GM23338 (cell line): Measurements from ENCODE around the gene LMBR1.
"Not testable (repeated sequence)": the region's sequence is repeated elsewhere in the genome, so short reads cannot be mapped to it uniquely, and the experiment has no call there.

ENCODE experiments used
- EZH2 ChIP-seq: fragments of 200-600 bp; sonication (generic); IDR thresholded peaks from one replicate; pipeline ENCODE4 v1.8.0; 2017; ENCODE audit warnings: antibody characterized with exemption, mild to moderate bottlenecking, low read depth; ENCODE audit not compliant: unreplicated experiment
- EZH2phosphoT487 ChIP-seq: fragments of 200-600 bp; sonication (generic); IDR thresholded peaks from one replicate; pipeline ENCODE4 v1.8.1; 2018; ENCODE audit warnings: antibody characterized with exemption; ENCODE audit not compliant: unreplicated experiment
- JUNB ChIP-seq: IDR thresholded peaks from one replicate; pipeline ENCODE4 v1.6.1; 2016; ENCODE audit warnings: antibody characterized with exemption; ENCODE audit not compliant: unreplicated experiment
- POLR2AphosphoS5 ChIP-seq: IDR thresholded peaks from 2 replicates; pipeline ENCODE4 v1.6.1; 2016; ENCODE audit warnings: antibody characterized with exemption, low read depth
- TF ChIP-seq, protein P1 (sequence below), 2 experiments: fragments of 200-600 bp in 1 of 2; sonication (generic) in 1 of 2; conservative IDR thresholded peaks; 2 replicates each; pipeline versions ENCODE4 v1.5.1 to v1.6.1; 2016 to 2017; ENCODE audit warnings: antibody characterized with exemption in 2 of 2, low read depth in 2 of 2, mild to moderate bottlenecking in 2 of 2, moderate library complexity in 1 of 2
- TF ChIP-seq, protein P2 (sequence below): IDR thresholded peaks from one replicate; pipeline ENCODE4 v1.6.1; 2018; ENCODE audit warnings: antibody characterized with exemption; ENCODE audit not compliant: unreplicated experiment

DNA sequence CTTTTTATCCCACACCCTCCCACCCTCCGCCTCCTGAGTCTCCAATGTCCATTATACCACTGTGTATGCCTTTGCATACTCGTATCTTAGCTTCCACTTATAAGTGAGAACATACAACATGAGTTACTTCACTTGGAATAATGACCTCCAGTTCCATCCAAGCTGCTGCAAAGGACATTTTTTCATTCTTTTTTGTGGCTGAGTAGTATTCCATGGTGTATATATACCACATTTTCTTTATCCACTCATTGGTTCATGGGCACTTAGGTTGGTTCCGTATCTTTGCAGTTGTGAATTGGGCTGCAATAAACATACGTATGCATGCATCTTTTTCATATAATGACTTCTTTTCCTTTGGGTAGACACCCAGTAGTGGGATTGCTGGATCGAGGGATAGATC, 245.7 kb downstream of the LMBR1 start:
- TF ChIP-seq, protein P1, sequence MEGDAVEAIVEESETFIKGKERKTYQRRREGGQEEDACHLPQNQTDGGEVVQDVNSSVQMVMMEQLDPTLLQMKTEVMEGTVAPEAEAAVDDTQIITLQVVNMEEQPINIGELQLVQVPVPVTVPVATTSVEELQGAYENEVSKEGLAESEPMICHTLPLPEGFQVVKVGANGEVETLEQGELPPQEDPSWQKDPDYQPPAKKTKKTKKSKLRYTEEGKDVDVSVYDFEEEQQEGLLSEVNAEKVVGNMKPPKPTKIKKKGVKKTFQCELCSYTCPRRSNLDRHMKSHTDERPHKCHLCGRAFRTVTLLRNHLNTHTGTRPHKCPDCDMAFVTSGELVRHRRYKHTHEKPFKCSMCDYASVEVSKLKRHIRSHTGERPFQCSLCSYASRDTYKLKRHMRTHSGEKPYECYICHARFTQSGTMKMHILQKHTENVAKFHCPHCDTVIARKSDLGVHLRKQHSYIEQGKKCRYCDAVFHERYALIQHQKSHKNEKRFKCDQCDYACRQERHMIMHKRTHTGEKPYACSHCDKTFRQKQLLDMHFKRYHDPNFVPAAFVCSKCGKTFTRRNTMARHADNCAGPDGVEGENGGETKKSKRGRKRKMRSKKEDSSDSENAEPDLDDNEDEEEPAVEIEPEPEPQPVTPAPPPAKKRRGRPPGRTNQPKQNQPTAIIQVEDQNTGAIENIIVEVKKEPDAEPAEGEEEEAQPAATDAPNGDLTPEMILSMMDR (conservative IDR thresholded peaks at IDR 0.05; ENCODE audit: low read depth in 2 of 2), result not testable (repeated sequence)
- TF ChIP-seq POLR2AphosphoS5, EZH2phosphoT487, JUNB, EZH2: not testable (repeated sequence)
- TF ChIP-seq, protein P2, sequence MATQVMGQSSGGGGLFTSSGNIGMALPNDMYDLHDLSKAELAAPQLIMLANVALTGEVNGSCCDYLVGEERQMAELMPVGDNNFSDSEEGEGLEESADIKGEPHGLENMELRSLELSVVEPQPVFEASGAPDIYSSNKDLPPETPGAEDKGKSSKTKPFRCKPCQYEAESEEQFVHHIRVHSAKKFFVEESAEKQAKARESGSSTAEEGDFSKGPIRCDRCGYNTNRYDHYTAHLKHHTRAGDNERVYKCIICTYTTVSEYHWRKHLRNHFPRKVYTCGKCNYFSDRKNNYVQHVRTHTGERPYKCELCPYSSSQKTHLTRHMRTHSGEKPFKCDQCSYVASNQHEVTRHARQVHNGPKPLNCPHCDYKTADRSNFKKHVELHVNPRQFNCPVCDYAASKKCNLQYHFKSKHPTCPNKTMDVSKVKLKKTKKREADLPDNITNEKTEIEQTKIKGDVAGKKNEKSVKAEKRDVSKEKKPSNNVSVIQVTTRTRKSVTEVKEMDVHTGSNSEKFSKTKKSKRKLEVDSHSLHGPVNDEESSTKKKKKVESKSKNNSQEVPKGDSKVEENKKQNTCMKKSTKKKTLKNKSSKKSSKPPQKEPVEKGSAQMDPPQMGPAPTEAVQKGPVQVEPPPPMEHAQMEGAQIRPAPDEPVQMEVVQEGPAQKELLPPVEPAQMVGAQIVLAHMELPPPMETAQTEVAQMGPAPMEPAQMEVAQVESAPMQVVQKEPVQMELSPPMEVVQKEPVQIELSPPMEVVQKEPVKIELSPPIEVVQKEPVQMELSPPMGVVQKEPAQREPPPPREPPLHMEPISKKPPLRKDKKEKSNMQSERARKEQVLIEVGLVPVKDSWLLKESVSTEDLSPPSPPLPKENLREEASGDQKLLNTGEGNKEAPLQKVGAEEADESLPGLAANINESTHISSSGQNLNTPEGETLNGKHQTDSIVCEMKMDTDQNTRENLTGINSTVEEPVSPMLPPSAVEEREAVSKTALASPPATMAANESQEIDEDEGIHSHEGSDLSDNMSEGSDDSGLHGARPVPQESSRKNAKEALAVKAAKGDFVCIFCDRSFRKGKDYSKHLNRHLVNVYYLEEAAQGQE, result not testable (repeated sequence)
